Left ventricle myocardium superior (tissue), 1 donor: ENCODE data around the gene CCDC167. TPM values are rescaled to one million over a fixed set of nuclear protein-coding genes. Genes with fewer than 3 reads are reported as not detected.
"Not testable (repeated sequence)": the region's sequence is repeated elsewhere in the genome, so short reads cannot be mapped to it uniquely, and the experiment has no call there.

ENCODE experiments used
- ATAC-seq: fragments of 200-7000 bp; cut with Tn5 transposase; one replicate; pipeline ENCODE4 v1.9.1; 2020; ENCODE audit warnings: mild to moderate bottlenecking, moderate library complexity
- DNase-seq: peaks from one replicate; pipeline ENCODE4 v3.0.0-alpha.2; 2020
- intact Hi-C: fragments of 100-400 bp; cut with micrococcal nuclease; formaldehyde crosslinking; loops from one replicate; pipeline ENCODE4 v1.11.0; 2022
- total RNA-seq: library from RNA; stranded (reverse); fragmentation: NEBNext Ultra II Directional; extraction: Animal tissue kit (Norgen Biotek cat#: 25700); gene quantifications from one replicate; pipeline ENCODE4 v1.2.1, GENCODE V29; 2021
- donor health status: DM: no; HTN: yes; CAD: no; lungs with severe emphysema.

The CCDC167 gene
- total RNA-seq, 1 donor from 2014 or later: 26.6 TPM

GRCh38 chr6:37449984-37450383 is 49.7 kb downstream of the CCDC167 start:
- DNase-seq (no peak), ATAC-seq (no peak)
- intact Hi-C loops: no loop called here

DNA sequence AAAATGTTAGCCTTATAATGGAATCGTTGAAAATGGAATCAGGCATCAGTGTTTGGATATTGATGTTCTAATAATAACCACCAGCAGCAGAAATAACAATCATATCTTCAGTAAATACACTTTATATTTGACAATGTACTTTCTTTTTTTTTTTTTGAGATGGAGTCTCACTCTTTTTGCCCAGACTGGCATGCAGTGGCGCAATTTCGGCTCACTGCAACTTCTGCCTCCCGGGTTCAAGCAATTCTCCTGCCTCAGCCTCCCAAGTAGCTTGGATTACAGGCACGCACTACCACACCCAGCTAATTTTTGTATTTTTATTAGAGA is 56.5 kb downstream of the CCDC167 start:
- ATAC-seq, DNase-seq, intact Hi-C loops: not testable (repeated sequence)

GRCh38 chr6:37442416-37443215 is 57.1 kb downstream of the CCDC167 start:
- ATAC-seq: peak; percentile 96
- DNase-seq: no peak

DNA sequence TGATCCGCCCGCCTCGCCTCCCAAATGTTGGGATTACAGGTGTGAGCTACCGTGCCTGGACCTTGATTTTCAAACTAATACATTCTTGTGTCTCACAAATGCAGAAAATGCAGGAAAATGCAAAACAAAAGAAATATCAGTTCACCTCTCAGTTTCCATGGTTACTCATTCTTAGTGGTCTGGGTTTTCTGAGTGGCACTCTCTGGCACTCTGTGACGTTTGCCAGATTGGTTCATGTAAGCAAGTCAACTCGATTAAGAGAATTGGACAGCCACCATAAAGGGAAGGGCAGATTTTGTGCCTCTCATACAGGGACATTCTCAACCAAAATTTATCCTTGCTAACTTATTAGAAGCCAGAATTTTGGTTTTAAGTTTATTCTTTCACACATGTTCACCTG is 58.0 kb downstream of the CCDC167 start:
- ATAC-seq (no peak), DNase-seq (no peak)
- intact Hi-C loops: no loop called here

More at GRCh38 chr6:37442416-37443215, 57.1 kb downstream of the CCDC167 start:
- intact Hi-C loops: no loop called here

- DNase-seq: no peak
- no peak for ATAC-seq
- intact Hi-C loops: no loop called here
Observed at GRCh38 chr6:37438930-37439329, 60.8 kb downstream of the CCDC167 start.

GRCh38 chr6:37435816-37436215 is 63.9 kb downstream of the CCDC167 start:
- no peak for ATAC-seq
- intact Hi-C loops: no loop called here
- DNase-seq: no peak

GRCh38 chr6:37435373-37435772 is 64.3 kb downstream of the CCDC167 start:
- no peak for ATAC-seq
- intact Hi-C loops: no loop called here

GRCh38 chr6:37433657-37434271 is 65.9 kb downstream of the CCDC167 start:
- ATAC-seq: no peak
- no peak for DNase-seq
- intact Hi-C loops: no loop called here

More at GRCh38 chr6:37435373-37435772, 64.3 kb downstream of the CCDC167 start:
- no peak for DNase-seq

Other genes starting within 250 kb of the CCDC167 start
- gene TBC1D22B, start 242.1 kb downstream of the CCDC167 start, total RNA-seq: 6.3 TPM
- gene TMEM217, start 241.7 kb downstream of the CCDC167 start, total RNA-seq: not detected
- gene RNF8, start 145.9 kb downstream of the CCDC167 start, total RNA-seq: 15.7 TPM
- 30.0 TPM for gene CMTR1, start 66.7 kb downstream of the CCDC167 start, total RNA-seq
- 11.1 TPM for gene MDGA1, start 198.0 kb upstream of the CCDC167 start, total RNA-seq